ENCODE measurements around the gene DUOXA2. TPM values are rescaled to one million over a fixed set of nuclear protein-coding genes. Genes with fewer than 3 reads are reported as not detected.

The DUOXA2 gene
- total RNA-seq, 1 donor from 2014 or later = not detected

GRCh38 chr15:45143946-45144345 lies 29.8 kb downstream of the DUOXA2 start:
- H3K4me1 Mint-ChIP-seq (ENCODE audit: low read depth) = no peaks in the 10 kb centered on the region
- H3K27me3 Mint-ChIP-seq (ENCODE audit: low read depth) = peaks cover 6% of the 10 kb centered on the region
- no peak for TF ChIP-seq CTCF (IDR thresholded peaks at IDR 0.05)
- H3K27ac Mint-ChIP-seq (ENCODE audit: unreplicated experiment) = no peak overlapping the region
- no peak overlapping the region for H3K4me3 Mint-ChIP-seq (ENCODE audit: unreplicated experiment)
- H3K9me3 Mint-ChIP-seq (ENCODE audit: low read depth) = no peaks in the 10 kb centered on the region
- DNase-seq (ENCODE audit: low spot score) = no peak
- no peaks in the 10 kb centered on the region for H3K36me3 Mint-ChIP-seq (ENCODE audit: low read depth)

- no peak overlapping the region for H3K27ac Mint-ChIP-seq (ENCODE audit: unreplicated experiment)
- H3K9me3 Mint-ChIP-seq (ENCODE audit: low read depth) = no peaks in the 10 kb centered on the region
These were observed 30.6 kb downstream of the DUOXA2 start for GRCh38 chr15:45144775-45145174.

GRCh38 chr15:45146405-45146804 lies 32.3 kb downstream of the DUOXA2 start:
- DNase-seq (ENCODE audit: low spot score) = no peak
- no peak overlapping the region for H3K4me3 Mint-ChIP-seq (ENCODE audit: unreplicated experiment)
- no peaks in the 10 kb centered on the region for H3K36me3 Mint-ChIP-seq (ENCODE audit: low read depth)
- no peaks in the 10 kb centered on the region for H3K4me1 Mint-ChIP-seq (ENCODE audit: low read depth)
- no peak for TF ChIP-seq CTCF (IDR thresholded peaks at IDR 0.05)
- H3K9me3 Mint-ChIP-seq (ENCODE audit: low read depth) = no peaks in the 10 kb centered on the region
- peaks cover 6% of the 10 kb centered on the region for H3K27me3 Mint-ChIP-seq (ENCODE audit: low read depth)
- H3K27ac Mint-ChIP-seq (ENCODE audit: unreplicated experiment) = no peak overlapping the region

More at GRCh38 chr15:45144775-45145174, 30.6 kb downstream of the DUOXA2 start:
- Mint-ChIP-seq H3K36me3 (ENCODE audit: low read depth) (no peaks in the 10 kb centered on the region), H3K27me3 (ENCODE audit: low read depth) (peaks cover 6% of the 10 kb centered on the region), H3K4me1 (ENCODE audit: low read depth) (no peaks in the 10 kb centered on the region), H3K4me3 (ENCODE audit: unreplicated experiment) (no peak overlapping the region)
- no peak for DNase-seq (ENCODE audit: low spot score)
- no peak for TF ChIP-seq CTCF (IDR thresholded peaks at IDR 0.05)

GRCh38 chr15:45147606-45148005 lies 33.5 kb downstream of the DUOXA2 start:
- Mint-ChIP-seq H3K36me3 (ENCODE audit: low read depth) (peaks cover 6% of the 10 kb centered on the region), H3K4me3 (ENCODE audit: unreplicated experiment) (no peak overlapping the region), H3K4me1 (ENCODE audit: low read depth) (no peaks in the 10 kb centered on the region), H3K27ac (ENCODE audit: unreplicated experiment) (no peak overlapping the region), H3K27me3 (ENCODE audit: low read depth) (peaks cover 6% of the 10 kb centered on the region), H3K9me3 (ENCODE audit: low read depth) (no peaks in the 10 kb centered on the region)
- no peak for DNase-seq (ENCODE audit: low spot score)
- TF ChIP-seq CTCF (IDR thresholded peaks at IDR 0.05) = no peak

GRCh38 chr15:45148076-45149059 lies 34.2 kb downstream of the DUOXA2 start:
- Mint-ChIP-seq H3K4me3 (ENCODE audit: unreplicated experiment) (no peak overlapping the region), H3K27ac (ENCODE audit: unreplicated experiment) (no peak overlapping the region), H3K4me1 (ENCODE audit: low read depth) (no peaks in the 10 kb centered on the region), H3K36me3 (ENCODE audit: low read depth) (peaks cover 9% of the 10 kb centered on the region), H3K9me3 (ENCODE audit: low read depth) (no peaks in the 10 kb centered on the region), H3K27me3 (ENCODE audit: low read depth) (peaks cover 6% of the 10 kb centered on the region)
- TF ChIP-seq CTCF (IDR thresholded peaks at IDR 0.05) = no peak
- DNase-seq (ENCODE audit: low spot score) = no peak
